OCI-LY3 (cell line): ENCODE results near the gene EMD.

ENCODE experiments used
- CTCF ChIP-seq: fragments of 200-600, 300-600 bp; sonication (generic); IDR thresholded peaks from 2 replicates; pipeline ENCODE4 v1.5.1; 2014; ENCODE audit warnings: antibody characterized with exemption, low read length, low read depth
- EZH2phosphoT487 ChIP-seq: fragments of 200-600 bp; shearing (Covaris generic); IDR thresholded peaks from 2 replicates; pipeline ENCODE4 v1.6.1; 2018; ENCODE audit warnings: antibody characterized with exemption, mixed run types, low read depth

- TF ChIP-seq CTCF, result no peak
- no peak for TF ChIP-seq EZH2phosphoT487
These were observed 9.4 kb upstream of the EMD start for GRCh38 chrX:154369449-154370299.
